Sigmoid colon (tissue), 4 donors: ENCODE measurements around the gene IMMP2L.

Experiments
- EP300 ChIP-seq, 4 donors: sonication (generic); formaldehyde crosslinking; IDR thresholded peaks; one replicate each; pipeline ENCODE4 v1.6.1; 2017; ENCODE audit warnings: antibody characterized with exemption in 4 of 4
- POLR2AphosphoS5 ChIP-seq, 4 donors: sonication (generic); formaldehyde crosslinking; IDR thresholded peaks; one replicate each; pipeline ENCODE4 v1.6.1; 2017; ENCODE audit warnings: antibody characterized with exemption in 4 of 4

DNA sequence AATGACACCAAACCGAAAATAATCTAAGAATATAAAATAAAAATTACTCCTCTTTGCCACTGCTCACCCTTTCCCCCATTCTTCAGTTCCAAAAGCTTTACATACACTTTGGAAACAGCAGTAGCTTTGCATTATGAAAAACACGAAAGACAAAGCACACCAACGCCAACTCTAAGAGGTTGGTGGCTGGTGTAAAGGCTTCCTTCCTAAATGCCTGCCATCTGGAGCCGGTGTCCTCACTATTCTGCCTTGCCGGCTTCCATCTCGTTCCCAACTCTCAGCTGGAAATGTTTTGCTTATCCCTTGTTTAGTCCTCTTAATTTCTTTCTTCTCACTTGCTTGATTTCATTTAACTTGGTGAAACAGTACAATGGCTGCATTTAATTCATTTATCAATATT, 752.5 kb downstream of the IMMP2L start:
- TF ChIP-seq EP300 (IDR thresholded peaks at IDR 0.05) (no peak), POLR2AphosphoS5 (IDR thresholded peaks at IDR 0.05) (no peak)
